Type B pancreatic cell (in vitro differentiated cells): ENCODE data around the gene RNASE8. TPM values are rescaled to one million over a fixed set of nuclear protein-coding genes. Genes with fewer than 3 reads are reported as not detected.

Source experiments
- DNase-seq: peaks from one replicate; pipeline ENCODE4 v3.0.0; 2021; ENCODE audit warnings: mixed read lengths; ENCODE audit not compliant: unreplicated experiment; ENCODE audit errors: extremely low spot score
- H3K27ac Mint-ChIP-seq: 2 replicates; pipeline ENCODE4 v1.8.0; 2021; ENCODE audit warnings: mild to moderate bottlenecking, mixed read lengths
- H3K27me3 Mint-ChIP-seq: 2 replicates; pipeline ENCODE4 v1.8.0; 2021; ENCODE audit warnings: mixed read lengths
- H3K36me3 Mint-ChIP-seq: 2 replicates; pipeline ENCODE4 v1.8.0; 2021; ENCODE audit warnings: mixed read lengths
- H3K4me1 Mint-ChIP-seq: one replicate; pipeline ENCODE4 v1.8.0; 2021; ENCODE audit warnings: mixed read lengths; ENCODE audit not compliant: unreplicated experiment
- H3K4me3 Mint-ChIP-seq: 2 replicates; pipeline ENCODE4 v1.8.0; 2021; ENCODE audit warnings: mild to moderate bottlenecking, mixed read lengths
- H3K9me3 Mint-ChIP-seq: 2 replicates; pipeline ENCODE4 v1.8.0; 2021; ENCODE audit warnings: mixed read lengths
- CTCF ChIP-seq: fragments of 200-600 bp; sonication (generic); conservative IDR thresholded peaks from 2 replicates; pipeline ENCODE4 v1.5.0; 2021; ENCODE audit warnings: antibody characterized with exemption, mild to moderate bottlenecking
- total RNA-seq: library from RNA; stranded (reverse); gene quantifications from 2 replicates; pipeline ENCODE4 v1.2.1, GENCODE V29; 2021; ENCODE audit warnings: low replicate concordance

RNASE8 gene
- total RNA-seq, 1 donor from 2014 or later = not detected

GRCh38 chr14:21073921-21074320 is 16.3 kb downstream of the RNASE8 start:
- Mint-ChIP-seq H3K27ac (no peak overlapping the region), H3K4me3 (peak overlapping the region; percentile 32), H3K36me3 (peaks cover 18% of the 10 kb centered on the region), H3K27me3 (peaks cover 6% of the 10 kb centered on the region), H3K4me1 (peaks cover 21% of the 10 kb centered on the region), H3K9me3 (no peaks in the 10 kb centered on the region)
- DNase-seq = no peak
- no peak for TF ChIP-seq CTCF

- Mint-ChIP-seq H3K4me1 (peaks cover 21% of the 10 kb centered on the region), H3K36me3 (peaks cover 18% of the 10 kb centered on the region), H3K9me3 (no peaks in the 10 kb centered on the region), H3K27me3 (peaks cover under 1% of the 10 kb centered on the region), H3K4me3 (no peak overlapping the region), H3K27ac (no peak overlapping the region)
- DNase-seq = no peak
- TF ChIP-seq CTCF = no peak
These were observed 17.0 kb downstream of the RNASE8 start for GRCh38 chr14:21074398-21075272.

- Mint-ChIP-seq H3K9me3 (no peaks in the 10 kb centered on the region), H3K27ac (no peak overlapping the region), H3K4me3 (no peak overlapping the region), H3K4me1 (peaks cover 21% of the 10 kb centered on the region), H3K36me3 (peaks cover 18% of the 10 kb centered on the region), H3K27me3 (no peaks in the 10 kb centered on the region)
- no peak for TF ChIP-seq CTCF
- no peak for DNase-seq
These were observed 18.3 kb downstream of the RNASE8 start for GRCh38 chr14:21075719-21076437.

GRCh38 chr14:21077672-21078071 is 20.1 kb downstream of the RNASE8 start:
- Mint-ChIP-seq H3K9me3 (no peaks in the 10 kb centered on the region), H3K27ac (no peak overlapping the region), H3K27me3 (no peaks in the 10 kb centered on the region), H3K4me1 (peaks cover 10% of the 10 kb centered on the region), H3K4me3 (no peak overlapping the region), H3K36me3 (peaks cover 18% of the 10 kb centered on the region)
- DNase-seq = no peak
- TF ChIP-seq CTCF = no peak

- TF ChIP-seq CTCF = no peak
- Mint-ChIP-seq H3K27me3 (no peaks in the 10 kb centered on the region), H3K9me3 (no peaks in the 10 kb centered on the region), H3K36me3 (peaks cover 16% of the 10 kb centered on the region), H3K4me1 (peaks cover 8% of the 10 kb centered on the region), H3K27ac (no peak overlapping the region), H3K4me3 (no peak overlapping the region)
- DNase-seq = no peak
These were observed 20.7 kb downstream of the RNASE8 start for GRCh38 chr14:21078287-21078686.
